ENCODE results near the gene CETN3.
A peak's percentile ranks its signal among the peaks of the same experiment; 100 is the strongest.

The CETN3 gene

DNA sequence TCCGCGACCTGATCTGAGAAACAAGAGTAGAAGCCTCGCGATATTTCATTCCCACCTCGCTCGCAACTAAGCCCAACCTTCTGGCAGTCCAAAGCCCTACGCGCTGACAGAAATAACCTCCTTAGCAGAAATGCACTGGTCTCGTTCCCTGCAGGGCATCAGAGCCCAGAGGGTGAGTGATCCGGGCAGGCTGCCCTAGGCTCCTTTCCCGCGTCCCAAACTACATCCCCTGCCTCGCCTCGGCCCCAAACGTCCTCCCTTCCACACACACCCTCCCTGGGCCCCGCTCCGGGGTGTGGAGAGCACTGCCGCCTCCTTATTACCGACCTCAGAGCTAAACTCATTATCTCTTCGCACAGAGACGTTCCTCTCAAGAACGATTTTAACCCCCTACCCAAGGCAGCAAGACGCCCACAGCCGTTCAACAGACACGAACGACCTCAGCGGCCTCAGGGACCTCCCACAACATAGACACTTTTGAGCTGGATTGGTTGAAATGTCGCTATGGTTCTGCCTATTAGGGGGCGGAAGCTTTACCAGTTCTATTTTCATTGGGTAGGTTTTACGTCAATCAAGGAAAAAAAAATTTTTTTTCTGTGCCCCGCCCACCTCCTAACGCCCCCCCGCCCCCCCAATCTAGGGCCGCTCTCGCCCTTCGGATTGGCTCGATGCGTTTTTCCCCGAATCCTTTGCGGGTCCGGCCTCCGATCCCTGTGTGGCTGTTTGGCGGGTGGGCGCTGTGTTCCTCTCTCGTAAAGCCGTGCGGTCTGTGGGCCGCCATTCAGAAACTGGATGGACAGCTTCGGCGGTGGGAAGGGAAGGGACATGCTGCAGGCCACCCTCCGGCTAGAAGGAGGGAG is at the start of gene CETN3:
Gene CETN3, minus strand, starts transcription at position 439 of the 860 bp plus-strand sequence. Its CDS starts 95 bp downstream, at position 344.
- peak; percentile 90 for DNase-seq

DNA sequence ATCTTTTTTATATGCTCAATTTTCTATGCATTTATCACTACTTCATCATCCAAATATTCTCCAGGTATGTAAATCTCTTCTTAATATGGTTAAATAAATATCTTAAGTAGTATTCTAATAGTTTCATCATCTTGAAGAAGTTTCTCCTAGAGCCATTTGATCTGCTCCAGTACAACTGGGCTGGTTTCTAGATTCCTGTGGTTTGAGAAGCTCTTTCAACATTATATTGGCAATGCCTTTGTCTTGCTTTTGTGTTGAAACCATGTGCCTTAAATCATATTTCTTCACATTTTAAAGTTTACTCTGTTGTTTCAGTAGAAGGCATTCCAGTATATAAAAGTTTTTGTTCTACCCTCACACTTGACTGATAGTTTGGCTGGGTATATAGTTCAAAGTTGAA is 37.4 kb upstream of the CETN3 start:
- DNase-seq: no peak

DNA sequence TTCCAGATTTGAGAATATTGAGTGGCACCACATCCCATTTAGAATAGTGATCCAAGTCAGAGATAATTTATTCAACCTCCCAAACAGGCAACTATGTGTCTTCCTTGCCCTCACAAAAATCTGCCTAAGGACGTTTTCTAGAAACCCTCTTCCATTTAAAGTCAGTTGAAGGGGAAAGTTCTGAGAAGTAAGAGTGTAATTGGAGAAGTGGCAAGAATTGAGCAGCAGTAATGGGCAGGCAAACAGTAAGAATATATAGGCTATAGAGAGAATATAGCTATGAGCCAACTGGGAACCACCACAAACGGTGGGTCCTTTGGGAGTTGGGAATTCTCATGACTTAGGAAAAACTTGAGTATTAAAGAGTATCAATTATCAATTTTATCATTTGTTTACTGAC is 31.1 kb upstream of the CETN3 start:
- DNase-seq: no peak

DNA sequence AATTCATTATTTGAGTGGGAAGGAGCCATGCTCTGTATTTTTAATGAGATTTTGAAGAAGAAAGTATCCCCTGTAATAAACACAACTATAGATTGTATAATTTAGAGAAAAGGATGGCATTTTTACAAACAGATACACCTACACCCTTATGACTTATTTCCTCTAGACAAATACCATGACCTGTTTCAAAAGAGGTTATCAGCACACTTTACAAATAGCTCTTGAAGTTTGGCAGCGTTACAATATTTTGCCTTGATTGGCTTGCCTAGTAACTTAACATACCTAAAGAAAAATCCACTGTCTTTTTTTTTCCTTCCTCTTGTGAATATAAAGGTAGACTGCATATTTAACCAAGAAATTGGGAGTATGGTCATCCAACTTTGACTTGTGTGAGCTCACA is 28.5 kb upstream of the CETN3 start:
- DNase-seq: no peak

DNA sequence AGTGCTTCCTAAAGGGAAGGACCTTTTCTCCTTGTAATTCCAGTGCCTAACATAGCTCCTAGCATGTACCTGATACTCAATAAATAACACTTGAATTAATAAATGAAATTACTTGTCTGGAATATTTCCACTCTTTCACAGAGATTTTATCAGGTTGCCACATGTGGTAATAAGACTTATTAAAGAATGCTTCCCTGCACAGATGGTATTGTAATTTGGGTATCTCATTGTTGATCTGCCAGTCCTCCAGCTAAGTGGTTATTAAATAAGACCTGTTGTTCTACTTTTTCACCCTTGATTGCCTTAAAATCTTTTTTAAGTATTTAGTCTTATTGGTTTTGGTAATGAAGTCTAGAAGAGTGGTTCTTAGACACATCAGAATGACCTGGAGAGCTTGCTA is 28.1 kb upstream of the CETN3 start:
- no peak for DNase-seq

DNA sequence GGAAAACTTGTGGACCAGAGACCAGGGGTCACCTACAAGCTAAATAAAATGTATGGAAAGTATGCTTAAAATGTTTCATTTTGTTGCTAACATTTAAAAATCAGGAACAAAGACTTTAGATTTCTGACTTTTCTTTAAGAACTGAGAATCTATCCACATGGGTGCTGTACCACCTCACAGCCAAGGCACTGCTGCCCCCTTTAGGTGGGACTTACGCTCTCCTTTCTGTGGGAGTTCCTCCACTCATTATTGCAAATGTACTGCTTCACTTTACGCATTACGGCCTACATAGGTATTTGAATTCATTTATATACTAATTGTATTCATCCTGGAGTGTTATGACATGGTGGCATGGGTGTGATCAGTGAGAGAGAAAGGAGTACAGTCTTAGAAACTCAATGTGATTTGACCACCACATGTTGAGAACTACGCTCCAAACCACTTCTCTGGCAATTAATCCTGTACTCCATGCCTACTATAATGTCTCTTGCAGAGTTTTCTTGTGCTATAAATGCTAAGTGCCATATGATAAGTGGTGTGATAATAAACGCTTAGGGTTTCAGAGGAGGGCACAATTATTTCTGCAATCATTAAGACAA is 24.7 kb upstream of the CETN3 start:
- peak; percentile 64 for DNase-seq

DNA sequence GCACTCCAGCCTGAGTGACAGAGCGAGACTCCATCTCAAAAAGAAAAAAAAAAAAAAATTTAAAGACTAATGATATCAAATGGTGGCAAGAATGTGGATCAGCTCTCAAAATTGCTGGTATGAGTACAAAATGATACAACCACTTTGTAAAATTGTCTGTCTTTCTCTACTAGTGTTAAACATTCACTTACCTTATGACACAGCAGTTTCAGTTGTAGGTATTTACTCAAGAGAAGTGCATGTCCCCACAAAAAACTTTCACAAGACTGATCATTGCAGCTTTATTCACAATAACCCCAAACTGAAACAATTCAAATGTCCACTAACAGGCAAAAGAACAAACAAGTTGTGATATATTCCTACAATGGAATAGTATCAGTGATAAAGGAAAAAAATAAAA is 14.7 kb upstream of the CETN3 start:
- no peak for DNase-seq

DNA sequence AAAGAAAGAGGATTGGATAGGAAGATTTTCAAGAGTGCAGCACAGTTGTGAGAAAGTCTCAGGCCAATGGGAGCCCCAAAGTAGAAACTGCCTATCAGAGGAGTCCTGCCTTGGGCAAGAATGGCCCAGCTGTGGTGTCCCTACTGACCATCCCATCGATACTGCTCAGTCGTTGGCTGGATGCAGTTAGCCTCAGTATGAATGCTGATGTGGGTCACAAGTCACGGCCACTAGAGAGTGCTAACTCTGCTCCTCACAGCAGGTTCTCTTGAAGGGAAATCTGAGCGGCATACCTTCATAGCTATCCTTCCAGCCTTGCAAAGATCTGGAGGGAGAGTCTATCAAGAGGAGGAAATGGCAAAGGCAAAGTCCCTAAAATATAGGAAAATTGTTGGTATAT is 11.6 kb upstream of the CETN3 start:
- DNase-seq: no peak

DNA sequence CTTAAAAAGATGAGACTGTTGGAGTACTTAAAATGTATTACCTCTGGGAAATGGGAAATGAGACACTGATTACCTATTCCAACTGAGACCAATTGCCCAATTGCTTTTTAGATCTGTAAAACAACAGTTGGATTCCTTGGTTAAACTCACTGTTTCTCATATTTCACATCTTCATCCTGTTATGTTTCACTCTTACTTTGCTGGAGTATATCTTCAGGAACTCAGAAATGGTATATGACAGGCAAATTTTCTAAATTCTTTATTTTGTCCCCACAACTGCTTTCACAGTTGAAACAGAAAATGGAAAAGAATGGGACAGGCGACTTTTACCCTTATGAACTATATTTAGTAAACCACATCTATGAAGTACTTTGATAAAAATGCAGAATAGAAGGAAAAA is 8.7 kb upstream of the CETN3 start:
- no peak for DNase-seq

DNA sequence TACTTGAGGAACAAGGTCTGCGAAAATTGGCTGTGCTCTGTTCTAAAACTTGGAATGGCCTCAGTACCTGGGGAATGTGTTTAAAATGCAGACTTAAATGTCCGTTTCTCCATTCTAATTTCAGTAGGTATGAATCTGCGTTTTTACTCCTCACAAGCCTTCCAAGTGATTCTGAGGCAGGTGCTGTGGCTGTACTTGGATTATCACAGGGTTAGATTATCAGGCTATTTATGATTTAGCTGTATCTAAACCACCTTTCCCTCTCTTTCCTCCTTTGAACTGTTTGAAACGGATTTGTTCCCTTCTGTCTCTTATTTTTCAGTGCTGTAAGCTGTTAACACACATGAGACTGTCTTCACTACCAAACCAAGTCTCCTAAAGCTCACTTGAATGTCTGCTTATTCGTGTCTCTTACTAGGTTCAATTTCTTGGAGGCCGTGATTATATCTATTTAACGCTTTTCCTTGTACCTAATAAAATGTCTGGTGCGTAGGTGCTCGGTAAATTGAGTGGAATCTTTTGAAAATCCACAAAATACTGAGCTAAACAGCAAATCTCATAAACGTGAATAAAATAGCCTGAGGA is 714 bp upstream of the CETN3 start:
- DNase-seq: no peak

DNA sequence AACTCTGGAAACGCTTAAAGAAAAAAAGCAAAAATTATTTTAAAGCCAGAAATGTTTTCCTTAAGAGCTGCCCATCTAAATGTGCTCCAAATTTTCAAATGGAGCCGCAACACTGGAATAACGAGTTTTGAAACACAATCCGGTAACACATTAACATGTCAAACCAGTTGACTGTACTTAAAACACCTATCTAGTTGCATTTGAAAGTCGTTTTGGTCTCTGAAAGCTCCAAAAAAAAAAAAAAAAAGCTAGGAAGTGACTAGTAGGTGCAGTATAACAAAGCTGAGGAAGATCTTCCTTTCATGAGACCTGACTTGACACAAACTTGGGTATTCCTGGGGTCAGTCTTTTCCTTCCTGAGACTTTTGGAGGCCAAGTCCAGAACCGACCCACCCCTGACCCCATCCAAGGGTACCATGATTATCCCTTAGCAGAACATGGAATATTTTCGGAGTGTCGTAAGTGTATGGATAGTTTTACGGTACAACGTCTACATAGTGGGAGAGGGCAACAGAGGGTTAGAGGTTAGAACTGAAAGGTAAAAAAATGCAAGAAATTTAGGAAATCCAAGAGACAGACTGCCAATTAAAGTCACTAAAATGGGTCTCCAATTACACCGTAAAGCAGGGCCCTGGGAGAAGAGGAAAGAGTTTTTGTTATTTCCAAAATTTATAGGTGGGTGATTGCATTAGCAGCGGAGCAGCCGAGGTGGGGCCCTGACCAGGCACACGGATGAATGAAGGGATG is 812 bp downstream of the CETN3 start:
- DNase-seq: no peak

DNA sequence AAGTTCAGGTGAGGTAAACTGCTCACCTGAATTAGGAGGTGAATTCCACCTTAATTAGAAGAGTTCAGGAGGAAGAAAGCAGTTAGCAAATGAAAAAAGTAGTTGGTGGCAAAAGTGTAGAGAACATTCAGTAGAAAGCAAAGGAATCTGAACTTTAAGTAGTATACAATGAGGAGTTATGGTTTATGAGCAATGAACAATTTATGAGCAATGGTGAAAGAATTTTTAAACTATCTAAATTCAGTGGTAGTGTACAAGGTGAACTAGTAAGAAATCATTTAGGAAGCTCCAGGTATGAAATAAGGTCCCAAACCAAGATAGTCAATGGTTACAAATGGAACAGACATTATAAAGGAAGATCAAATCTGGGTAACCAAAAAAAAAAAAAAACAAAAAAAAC is 3.1 kb downstream of the CETN3 start:
- no peak for DNase-seq

DNA sequence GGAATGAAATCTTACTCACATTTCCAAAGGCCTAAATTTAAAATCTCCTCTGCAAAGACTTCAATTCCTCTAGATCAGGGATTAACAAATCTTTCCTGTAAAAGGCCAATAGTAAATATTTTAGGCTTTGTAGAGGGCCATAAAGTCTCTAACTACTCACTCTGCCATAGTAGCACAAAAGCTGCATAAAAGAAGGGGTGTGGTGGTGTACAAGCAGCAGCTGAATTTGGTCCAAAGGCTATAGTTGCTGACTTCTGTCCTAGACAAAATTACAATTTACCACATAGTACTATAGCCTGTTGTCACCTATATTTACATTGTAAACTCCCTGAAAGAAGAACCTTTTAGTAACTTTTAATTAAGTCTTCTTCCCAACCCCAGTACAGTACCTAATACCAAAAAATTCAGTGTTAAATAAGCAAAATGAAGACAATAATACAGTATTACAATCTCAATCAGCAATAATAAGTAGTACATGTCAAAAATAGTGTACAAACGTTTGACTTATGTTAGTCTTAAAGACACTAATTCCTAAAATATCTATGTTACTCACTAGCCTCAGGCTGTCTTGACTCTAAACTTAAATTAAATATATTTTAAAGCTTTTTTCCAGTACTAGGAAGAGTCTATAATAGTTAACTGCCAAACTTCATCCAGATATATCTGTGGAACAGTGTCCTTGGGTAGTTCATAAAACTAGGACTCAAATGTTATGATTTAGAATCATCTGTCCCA is 6.9 kb downstream of the CETN3 start:
- DNase-seq: no peak

DNA sequence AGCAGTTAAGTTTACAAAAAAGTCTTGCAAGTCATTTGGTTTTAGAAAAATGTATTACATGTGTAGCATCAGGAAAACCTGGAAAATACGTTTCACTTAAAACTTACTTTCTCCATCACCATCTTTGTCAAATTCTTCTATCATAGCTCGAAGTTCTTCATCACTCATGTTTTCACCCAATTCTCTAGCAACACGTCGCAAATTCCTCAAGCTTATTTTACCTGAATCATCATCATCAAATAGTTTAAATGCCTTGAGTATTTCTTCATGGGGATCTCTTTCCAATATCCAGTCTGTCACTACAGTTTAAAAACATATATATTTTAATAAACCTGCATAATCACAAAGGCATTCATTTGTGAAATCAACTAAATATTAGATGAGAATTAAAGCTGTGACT is 10.3 kb downstream of the CETN3 start:
- DNase-seq: no peak

DNA sequence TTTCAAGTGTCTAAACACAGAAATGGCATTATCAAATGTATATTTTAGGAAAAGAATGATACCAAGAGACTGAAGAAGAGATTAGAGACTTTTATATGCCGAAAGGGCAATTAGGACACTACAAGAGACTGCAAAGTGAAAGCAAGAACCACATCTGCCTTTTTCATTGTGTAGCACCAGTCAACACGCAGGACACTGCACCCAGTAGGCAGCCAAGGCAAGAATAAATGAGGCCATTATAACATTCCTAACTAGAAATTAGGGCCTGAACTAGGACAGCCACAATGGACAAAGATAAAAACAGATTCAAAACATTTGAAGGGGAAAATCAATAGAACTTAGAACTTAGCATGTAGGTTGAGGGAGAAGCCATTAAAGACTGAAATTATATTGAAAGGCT is 10.8 kb downstream of the CETN3 start:
- no peak for DNase-seq

DNA sequence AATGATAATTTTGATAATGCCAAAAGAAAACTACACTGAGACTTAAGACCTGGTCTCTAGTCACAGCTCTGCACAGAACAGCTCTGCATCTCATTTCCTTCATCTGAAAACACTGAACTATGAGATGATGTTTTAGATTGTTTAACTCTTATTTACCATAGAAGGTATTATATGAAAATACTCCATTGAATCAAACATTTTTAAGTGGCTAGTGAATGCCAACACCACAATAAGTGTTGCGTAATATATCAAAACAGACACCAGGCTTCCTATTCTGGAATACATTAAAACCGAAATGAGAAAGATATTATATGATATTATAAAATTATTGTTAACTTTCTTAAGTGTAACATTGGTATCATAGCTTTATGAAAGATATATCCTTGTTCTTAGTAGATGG is 14.6 kb downstream of the CETN3 start:
- DNase-seq: no peak

DNA sequence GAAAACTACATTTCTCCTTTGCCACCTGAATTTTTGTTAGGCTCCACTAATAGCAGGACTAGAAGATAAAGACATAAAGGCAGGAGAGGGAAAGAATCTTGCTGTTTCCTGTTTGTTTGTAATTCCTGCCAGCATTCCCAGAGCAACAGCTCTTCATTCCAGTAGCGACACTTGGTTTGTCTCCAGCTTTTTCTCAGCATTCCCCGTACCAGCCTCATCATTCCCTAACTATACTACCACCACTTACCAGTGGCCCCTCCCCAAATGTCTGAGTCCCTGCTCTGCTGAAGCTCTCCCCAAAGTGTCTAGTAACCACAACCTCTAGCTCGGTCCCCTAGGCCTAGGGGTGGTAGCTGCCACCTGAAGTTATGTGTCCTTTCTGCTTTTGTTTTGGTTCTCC is 18.6 kb downstream of the CETN3 start:
- no peak for DNase-seq

DNA sequence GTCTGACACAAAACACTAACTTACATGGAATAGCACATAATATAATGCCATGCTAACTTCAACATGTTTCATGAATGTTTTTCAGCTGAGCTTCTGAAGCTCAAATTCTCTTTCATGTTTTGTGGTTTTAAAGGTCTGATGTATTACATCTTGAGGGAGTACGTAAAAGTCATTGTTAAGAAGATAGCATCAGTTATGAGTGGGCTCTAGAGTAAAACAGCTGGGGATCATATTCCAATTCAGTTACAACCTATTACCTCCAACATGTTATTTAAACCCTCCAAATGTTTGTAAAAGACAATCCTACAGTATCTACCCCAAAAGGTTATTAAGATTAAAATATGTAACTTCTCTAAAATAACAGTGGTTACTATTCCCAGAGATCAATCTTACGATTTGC is 19.2 kb downstream of the CETN3 start:
- DNase-seq: no peak

DNA sequence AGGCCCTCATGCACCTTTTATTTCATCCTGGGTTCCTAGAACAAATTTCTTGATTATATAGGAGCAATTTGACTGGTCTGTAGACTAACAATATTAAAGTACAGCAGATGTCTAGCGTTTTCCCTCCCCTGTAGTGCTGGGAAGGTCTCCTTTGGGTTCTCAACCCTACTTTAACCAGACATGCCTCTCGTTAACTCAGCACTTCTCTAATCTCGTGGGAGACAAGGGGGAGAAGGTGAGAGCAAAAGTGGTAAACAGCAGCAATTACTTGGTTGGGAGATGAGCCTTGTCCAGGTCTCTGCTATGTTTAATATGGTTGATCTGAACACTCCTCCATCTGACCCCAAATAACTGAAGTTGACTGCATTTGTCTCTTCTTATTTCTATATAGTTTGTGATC is 22.0 kb downstream of the CETN3 start:
- DNase-seq: no peak

DNA sequence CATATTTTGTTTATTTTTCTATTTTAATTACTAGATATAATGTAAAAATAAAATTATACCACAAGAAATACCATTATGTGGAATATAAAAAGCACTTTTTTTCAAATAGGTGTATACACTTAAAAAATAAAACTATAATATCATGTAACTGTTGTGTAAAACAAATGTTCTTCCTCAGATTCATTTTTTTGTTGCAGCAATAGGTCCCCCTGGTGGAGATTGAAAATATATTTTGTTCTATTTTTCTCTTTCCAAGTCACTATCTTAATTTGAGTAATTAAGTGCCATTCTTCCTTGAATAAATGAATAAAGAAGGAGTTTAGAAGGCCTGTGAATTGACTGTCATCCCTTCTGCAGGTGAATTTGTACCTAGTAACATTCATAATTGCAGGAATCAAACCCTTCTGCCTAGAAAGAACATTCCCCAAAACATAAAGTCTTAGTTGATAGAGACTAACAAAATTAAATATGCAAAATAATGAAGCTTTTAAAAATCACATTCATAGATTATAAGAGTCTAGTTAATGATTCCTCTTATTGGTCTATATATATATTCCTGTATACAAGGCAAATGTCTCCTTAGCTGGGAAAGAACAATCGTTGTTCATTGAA is 23.4 kb downstream of the CETN3 start:
- DNase-seq: no peak

DNA sequence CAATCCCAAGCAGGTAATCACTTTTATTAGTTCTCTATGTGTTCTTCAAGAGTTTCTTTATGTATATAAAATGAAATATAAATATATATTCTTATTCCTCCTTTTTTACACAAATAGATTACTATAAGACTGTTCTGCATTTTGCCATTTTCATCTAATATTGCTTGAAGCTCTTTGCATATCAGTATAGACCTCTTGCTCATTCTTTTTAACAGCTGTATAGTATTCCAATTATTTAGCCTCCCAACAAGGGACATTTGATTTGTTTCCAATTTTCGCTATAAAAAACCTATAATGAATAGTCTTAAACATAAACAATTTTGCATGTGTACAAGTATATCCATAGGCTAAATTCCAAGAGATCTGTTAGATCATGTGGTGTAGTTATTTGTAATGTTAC is 25.2 kb downstream of the CETN3 start:
- no peak for DNase-seq

DNA sequence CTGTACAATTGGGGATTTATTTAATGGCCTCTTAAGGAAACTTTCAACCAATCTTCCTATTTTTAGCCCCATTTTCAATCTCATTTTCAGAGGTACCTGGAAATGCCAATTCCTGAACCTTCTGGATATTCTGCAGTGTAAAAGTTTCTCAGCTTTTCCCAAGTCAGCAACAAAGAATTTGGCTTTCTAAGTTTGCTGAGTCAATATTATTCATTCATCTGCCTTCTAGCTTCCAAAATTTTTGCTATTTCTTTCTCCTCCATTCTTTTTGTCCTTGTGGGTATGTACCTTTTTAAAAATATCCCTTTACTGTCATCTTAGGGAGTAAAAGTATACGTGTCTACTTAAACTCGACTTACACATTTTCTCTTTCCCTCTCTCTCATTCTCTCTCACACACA is 25.7 kb downstream of the CETN3 start:
- no peak for DNase-seq

All from activated CD8-positive, alpha-beta memory T cell treated with anti-CD3 and anti-CD28 coated beads, Interleukin-2, amount 50 U/mL, for 48 hours (primary cell).